ENCODE measurements around the gene CDC42BPB. TPM values are rescaled to one million over a fixed set of nuclear protein-coding genes. Genes with fewer than 3 reads are reported as not detected.

The CDC42BPB gene
- total and polyA plus RNA-seq, 2 of the 13 experiments (the other 11 are each of a cell fraction or from before 2014, with no cell fraction given): 19.7 to 32.3 TPM

DNA sequence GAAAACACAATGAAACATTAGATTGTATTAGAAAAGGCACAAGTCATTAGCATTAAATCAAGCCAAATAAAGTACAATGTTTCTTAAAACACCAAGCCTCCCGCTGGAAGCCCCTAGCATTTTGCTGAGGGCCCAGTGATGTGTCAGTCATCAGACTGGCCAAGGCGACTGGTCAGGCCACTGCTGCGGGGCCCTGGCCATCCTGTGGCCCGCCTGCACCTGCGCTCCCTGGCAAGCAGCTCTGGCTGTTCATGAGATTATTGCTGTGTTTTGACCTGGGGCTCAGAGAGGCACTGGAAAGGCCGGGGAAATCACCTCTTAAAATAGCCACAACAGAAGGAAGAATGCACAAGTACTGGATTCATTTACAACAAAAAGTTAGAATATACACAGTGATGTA, 159.1 kb downstream of the CDC42BPB start (continued):
- TF ChIP-seq ZBTB7B (CRISPR knock-in tag; IDR thresholded peaks at IDR 0.05) (no peak), TEAD2 (CRISPR knock-in tag; IDR thresholded peaks at IDR 0.05) (no peak)
- TF ChIP-seq, protein P1, sequence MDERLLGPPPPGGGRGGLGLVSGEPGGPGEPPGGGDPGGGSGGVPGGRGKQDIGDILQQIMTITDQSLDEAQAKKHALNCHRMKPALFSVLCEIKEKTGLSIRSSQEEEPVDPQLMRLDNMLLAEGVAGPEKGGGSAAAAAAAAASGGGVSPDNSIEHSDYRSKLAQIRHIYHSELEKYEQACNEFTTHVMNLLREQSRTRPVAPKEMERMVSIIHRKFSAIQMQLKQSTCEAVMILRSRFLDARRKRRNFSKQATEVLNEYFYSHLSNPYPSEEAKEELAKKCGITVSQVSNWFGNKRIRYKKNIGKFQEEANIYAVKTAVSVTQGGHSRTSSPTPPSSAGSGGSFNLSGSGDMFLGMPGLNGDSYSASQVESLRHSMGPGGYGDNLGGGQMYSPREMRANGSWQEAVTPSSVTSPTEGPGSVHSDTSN (CRISPR knock-in tag; IDR thresholded peaks at IDR 0.05): no peak

DNA sequence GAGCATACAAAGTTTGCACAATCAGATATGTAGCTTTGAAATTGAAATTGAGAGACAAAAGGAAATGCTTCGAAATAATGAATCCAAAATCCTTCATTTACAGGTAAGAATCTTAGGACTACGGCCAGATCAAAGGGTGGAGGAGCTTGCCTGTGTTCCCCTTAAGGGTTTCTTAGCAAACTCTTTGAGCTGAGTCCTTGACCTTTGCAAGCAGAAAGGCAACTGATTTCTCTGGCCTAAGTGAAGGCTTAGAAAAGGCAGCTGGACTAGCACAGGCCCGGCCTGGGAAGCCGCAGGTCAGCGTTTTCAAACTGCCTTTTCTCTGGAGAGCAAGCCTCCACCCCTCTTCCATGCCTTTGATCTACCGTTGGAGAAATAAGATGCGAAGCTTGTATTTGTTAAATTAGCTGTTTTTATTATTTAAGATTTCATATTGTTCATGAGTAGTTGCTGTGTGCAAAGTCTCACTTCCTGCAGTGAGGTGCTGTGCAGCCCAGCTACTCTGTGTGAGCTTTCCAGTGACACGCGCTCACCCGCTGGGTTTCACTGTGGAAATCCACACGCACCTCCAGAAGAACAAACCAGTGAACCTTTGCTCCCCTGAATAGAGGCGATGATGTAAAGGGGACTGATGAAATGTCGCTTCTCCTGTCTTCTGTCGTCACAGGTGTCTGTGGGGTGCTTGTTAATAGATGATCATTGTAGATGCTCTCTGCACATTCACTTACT, 159.9 kb downstream of the CDC42BPB start:
- peaks cover 0 to 7% of the 10 kb centered on the region in 2 experiments; a peak in 4 of 5 replicates for H3K36me3 ChIP-seq (replicated peaks in 1 of 2; ENCODE audit: control insufficient read depth in 1 of 2, insufficient read depth in 2 of 2, low read length in 2 of 2)
- CTCF ChIA-PET (ENCODE audit: low intra/inter-chr PET ratio, low total read pairs): no interaction called here

More for the DNA sequence above, 159.9 kb downstream of the CDC42BPB start:
- Histone ChIP-seq H3K79me2 (ENCODE audit: insufficient read depth, low read length) (no peaks in the 10 kb centered on the region), H3K9me3 (ENCODE audit: low read length) (no peaks in the 10 kb centered on the region), H3K9ac (ENCODE audit: insufficient read depth, low read depth, low read length) (no peak overlapping the region), H3K27ac (ENCODE audit: extremely low read length, insufficient read depth, low read length) (peak overlapping the region; percentile 45), H3K4me1 (ENCODE audit: insufficient read depth, low read length) (peaks cover 19% of the 10 kb centered on the region), H2AFZ (ENCODE audit: low read length) (no peak overlapping the region), H3K4me2 (ENCODE audit: low read depth, low read length) (no peak overlapping the region), H3K27me3 (ENCODE audit: control insufficient read depth in 1 of 2, insufficient read depth in 2 of 2, low read length in 2 of 2) (no peaks in the 10 kb centered on the region), H4K20me1 (ENCODE audit: insufficient read depth, low read length) (no peaks in the 10 kb centered on the region), H3K4me3 (replicated peaks in 1 of 3; ENCODE audit: insufficient read depth in 1 of 3, low read depth in 2 of 3, low read length in 3 of 3) (no peak overlapping the region)
- FAIRE-seq: no peak
- intact Hi-C loops (cut with micrococcal nuclease; ENCODE audit: unreplicated experiment): no loop called here
- 90% methylated on average over 14 of the region's 14 CpGs for WGBS (ENCODE audit: low lambda C conversion rate)
- no peak for TF ChIP-seq MBD4 (IDR thresholded peaks at IDR 0.05; ENCODE audit: borderline replicate concordance, low read length)
- 0 out of 2 replicates have a peak, but pooled peaks have one; percentile 29 for TF ChIP-seq ZNF768 (CRISPR knock-in tag; IDR thresholded peaks at IDR 0.05)
- TF ChIP-seq KLF6 (CRISPR knock-in tag; IDR thresholded peaks at IDR 0.05): no peak
- no peak for TF ChIP-seq AGO2 (optimal IDR thresholded peaks at IDR 0.05; ENCODE audit: low read depth, low read length)
- TF ChIP-seq CEBPG (CRISPR knock-in tag; IDR thresholded peaks at IDR 0.05): no peak
- TF ChIP-seq, protein P2, sequence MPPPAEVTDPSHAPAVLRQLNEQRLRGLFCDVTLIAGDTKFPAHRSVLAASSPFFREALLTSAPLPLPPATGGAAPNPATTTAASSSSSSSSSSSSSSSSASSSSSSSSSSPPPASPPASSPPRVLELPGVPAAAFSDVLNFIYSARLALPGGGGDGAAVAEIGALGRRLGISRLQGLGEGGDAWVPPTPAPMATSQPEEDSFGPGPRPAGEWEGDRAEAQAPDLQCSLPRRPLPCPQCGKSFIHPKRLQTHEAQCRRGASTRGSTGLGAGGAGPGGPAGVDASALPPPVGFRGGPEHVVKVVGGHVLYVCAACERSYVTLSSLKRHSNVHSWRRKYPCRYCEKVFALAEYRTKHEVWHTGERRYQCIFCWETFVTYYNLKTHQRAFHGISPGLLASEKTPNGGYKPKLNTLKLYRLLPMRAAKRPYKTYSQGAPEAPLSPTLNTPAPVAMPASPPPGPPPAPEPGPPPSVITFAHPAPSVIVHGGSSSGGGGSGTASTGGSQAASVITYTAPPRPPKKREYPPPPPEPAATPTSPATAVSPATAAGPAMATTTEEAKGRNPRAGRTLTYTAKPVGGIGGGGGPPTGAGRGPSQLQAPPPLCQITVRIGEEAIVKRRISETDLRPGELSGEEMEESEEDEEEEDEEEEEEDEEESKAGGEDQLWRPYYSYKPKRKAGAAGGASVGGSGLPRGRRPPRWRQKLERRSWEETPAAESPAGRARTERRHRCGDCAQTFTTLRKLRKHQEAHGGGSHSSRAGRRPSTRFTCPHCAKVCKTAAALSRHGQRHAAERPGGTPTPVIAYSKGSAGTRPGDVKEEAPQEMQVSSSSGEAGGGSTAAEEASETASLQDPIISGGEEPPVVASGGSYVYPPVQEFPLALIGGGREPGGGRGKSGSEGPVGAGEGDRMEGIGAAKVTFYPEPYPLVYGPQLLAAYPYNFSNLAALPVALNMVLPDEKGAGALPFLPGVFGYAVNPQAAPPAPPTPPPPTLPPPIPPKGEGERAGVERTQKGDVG (CRISPR knock-in tag; IDR thresholded peaks at IDR 0.05; ENCODE audit: borderline replicate concordance): peak; percentile 49; the same call in 1 of the 2 replicates
- TF ChIP-seq, protein P3, sequence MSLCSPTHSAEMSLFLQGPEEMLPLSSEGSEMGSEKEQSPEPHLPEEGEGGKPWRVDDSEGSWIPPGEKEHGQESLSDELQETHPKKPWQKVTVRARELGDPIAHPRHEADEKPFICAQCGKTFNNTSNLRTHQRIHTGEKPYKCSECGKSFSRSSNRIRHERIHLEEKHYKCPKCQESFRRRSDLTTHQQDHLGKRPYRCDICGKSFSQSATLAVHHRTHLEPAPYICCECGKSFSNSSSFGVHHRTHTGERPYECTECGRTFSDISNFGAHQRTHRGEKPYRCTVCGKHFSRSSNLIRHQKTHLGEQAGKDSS (CRISPR knock-in tag; IDR thresholded peaks at IDR 0.05; ENCODE audit: borderline replicate concordance, low read depth): no peak
- TF ChIP-seq HNF4A (CRISPR knock-in tag; IDR thresholded peaks at IDR 0.05): 0 out of 2 replicates have a peak, but pooled peaks have one; percentile 7
- TF ChIP-seq KLF12 (CRISPR knock-in tag; IDR thresholded peaks at IDR 0.05; ENCODE audit: borderline replicate concordance): no peak
- no peak for TF ChIP-seq ZNF484 (CRISPR knock-in tag; IDR thresholded peaks at IDR 0.05; ENCODE audit: borderline replicate concordance, low read depth)
- TF ChIP-seq ZBTB7B (CRISPR knock-in tag; IDR thresholded peaks at IDR 0.05): no peak
- no peak for TF ChIP-seq ZNF567 (CRISPR knock-in tag; IDR thresholded peaks at IDR 0.05; ENCODE audit: borderline replicate concordance)
- TF ChIP-seq, protein P4, sequence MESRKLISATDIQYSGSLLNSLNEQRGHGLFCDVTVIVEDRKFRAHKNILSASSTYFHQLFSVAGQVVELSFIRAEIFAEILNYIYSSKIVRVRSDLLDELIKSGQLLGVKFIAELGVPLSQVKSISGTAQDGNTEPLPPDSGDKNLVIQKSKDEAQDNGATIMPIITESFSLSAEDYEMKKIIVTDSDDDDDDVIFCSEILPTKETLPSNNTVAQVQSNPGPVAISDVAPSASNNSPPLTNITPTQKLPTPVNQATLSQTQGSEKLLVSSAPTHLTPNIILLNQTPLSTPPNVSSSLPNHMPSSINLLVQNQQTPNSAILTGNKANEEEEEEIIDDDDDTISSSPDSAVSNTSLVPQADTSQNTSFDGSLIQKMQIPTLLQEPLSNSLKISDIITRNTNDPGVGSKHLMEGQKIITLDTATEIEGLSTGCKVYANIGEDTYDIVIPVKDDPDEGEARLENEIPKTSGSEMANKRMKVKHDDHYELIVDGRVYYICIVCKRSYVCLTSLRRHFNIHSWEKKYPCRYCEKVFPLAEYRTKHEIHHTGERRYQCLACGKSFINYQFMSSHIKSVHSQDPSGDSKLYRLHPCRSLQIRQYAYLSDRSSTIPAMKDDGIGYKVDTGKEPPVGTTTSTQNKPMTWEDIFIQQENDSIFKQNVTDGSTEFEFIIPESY (CRISPR knock-in tag; IDR thresholded peaks at IDR 0.05): peak; percentile 88; the same call in 1 of the 2 replicates
- no peak for ATAC-seq
- POLR2A ChIA-PET: interaction anchor here (0.9 kb wide), 1 partner anchor 24 kb away, joined by 3 read pairs; no protein-coding TSS in a partner anchor
- no peak for DNase-seq (ENCODE audit: low spot score)
- no TSS peak for BruUV-seq (replicated peaks)
- in situ Hi-C loops (cut with HindIII; ENCODE audit: extremely low pct_ligation_motif_present, low pct_unique_long_range_greater_than_20kb): no loop called here
